Fibroblast of skin of abdomen (primary cell): ENCODE measurements around the gene KRT72.

ENCODE experiments used
- DNase-seq: peaks from one replicate; pipeline ENCODE4 v3.0.0-alpha.2; 2013

KRT72 gene

GRCh38 chr12:52575948-52576347 is 25.3 kb downstream of the KRT72 start:
- DNase-seq: no peak

- no peak for DNase-seq
These were observed 26.0 kb downstream of the KRT72 start for GRCh38 chr12:52575256-52575655.

- DNase-seq: no peak
These were observed 27.5 kb downstream of the KRT72 start, which contains the start of gene KRT74 for GRCh38 chr12:52573743-52574142. Gene KRT74, minus strand, starts transcription at chr12:52573843. Its CDS starts 66 bp downstream, at chr12:52573777.

- no peak for DNase-seq
These were observed 28.0 kb downstream of the KRT72 start for GRCh38 chr12:52573306-52573705.

- DNase-seq: no peak
These were observed 30.8 kb downstream of the KRT72 start for GRCh38 chr12:52570511-52570910.

- DNase-seq: no peak
These were observed 33.2 kb downstream of the KRT72 start for GRCh38 chr12:52568111-52568510.

- DNase-seq: no peak
These were observed 34.4 kb downstream of the KRT72 start for GRCh38 chr12:52566847-52567291.

- no peak for DNase-seq
These were observed 36.7 kb downstream of the KRT72 start for GRCh38 chr12:52564582-52564981.

GRCh38 chr12:52561880-52562449 is 39.3 kb downstream of the KRT72 start:
- DNase-seq: no peak

GRCh38 chr12:52559979-52560378 is 41.3 kb downstream of the KRT72 start:
- no peak for DNase-seq

GRCh38 chr12:52558781-52559445 is 42.4 kb downstream of the KRT72 start:
- DNase-seq: no peak

GRCh38 chr12:52557476-52557875 is 43.8 kb downstream of the KRT72 start:
- DNase-seq: no peak

- DNase-seq: no peak
These were observed 45.7 kb downstream of the KRT72 start for GRCh38 chr12:52555577-52555976.

GRCh38 chr12:52552681-52553195 is 48.5 kb downstream of the KRT72 start, which contains the start of gene KRT71:
Gene KRT71, minus strand, starts transcription at chr12:52553145. Its CDS starts 68 bp downstream, at chr12:52553077.
- DNase-seq: no peak

GRCh38 chr12:52552055-52552454 is 49.2 kb downstream of the KRT72 start:
- no peak for DNase-seq

- no peak for DNase-seq
These were observed 49.9 kb downstream of the KRT72 start for GRCh38 chr12:52551216-52551865.

- no peak for DNase-seq
These were observed 55.1 kb downstream of the KRT72 start for GRCh38 chr12:52546126-52546525.

- DNase-seq: no peak
These were observed 57.0 kb downstream of the KRT72 start for GRCh38 chr12:52543985-52544883.

GRCh38 chr12:52542785-52543318 is 58.4 kb downstream of the KRT72 start:
- no peak for DNase-seq

GRCh38 chr12:52542157-52542556 is 59.1 kb downstream of the KRT72 start:
- no peak for DNase-seq

- DNase-seq: no peak
These were observed 59.6 kb downstream of the KRT72 start for GRCh38 chr12:52541709-52542108.

GRCh38 chr12:52540531-52540930 is 60.7 kb downstream of the KRT72 start:
- DNase-seq: no peak
